ENCODE data around the gene TXNDC11. TPM values are rescaled to one million over a fixed set of nuclear protein-coding genes. Genes with fewer than 3 reads are reported as not detected.

The TXNDC11 gene
- total RNA-seq, 1 donor from 2014 or later: 8.6 TPM

- FAIRE-seq (no peak), DNase-seq (ENCODE audit: low spot score in 2 of 2) (no peak)
These were observed 50.0 kb downstream of the TXNDC11 start for GRCh38 chr16:11692651-11693050.

- FAIRE-seq: no peak
- DNase-seq (ENCODE audit: low spot score in 2 of 2): no peak
These were observed 50.5 kb downstream of the TXNDC11 start for GRCh38 chr16:11692171-11692570.

GRCh38 chr16:11691771-11692170 lies 50.9 kb downstream of the TXNDC11 start:
- DNase-seq (ENCODE audit: low spot score in 2 of 2) (no peak), FAIRE-seq (no peak)

- FAIRE-seq (no peak), DNase-seq (ENCODE audit: low spot score in 2 of 2) (no peak)
These were observed 51.4 kb downstream of the TXNDC11 start for GRCh38 chr16:11691235-11691634.

GRCh38 chr16:11689031-11689840 lies 53.4 kb downstream of the TXNDC11 start:
- DNase-seq (ENCODE audit: low spot score in 2 of 2): no peak
- FAIRE-seq: no peak

- FAIRE-seq (no peak), DNase-seq (ENCODE audit: low spot score in 2 of 2) (no peak)
These were observed 54.2 kb downstream of the TXNDC11 start for GRCh38 chr16:11688520-11688886.

GRCh38 chr16:11687601-11688519 lies 54.8 kb downstream of the TXNDC11 start:
- FAIRE-seq: no peak
- no peak for DNase-seq (ENCODE audit: low spot score in 2 of 2)

- no peak for FAIRE-seq
- DNase-seq (ENCODE audit: low spot score in 2 of 2): no peak
These were observed 55.8 kb downstream of the TXNDC11 start for GRCh38 chr16:11686713-11687380.

GRCh38 chr16:11685844-11686618 lies 56.6 kb downstream of the TXNDC11 start:
- no peak for FAIRE-seq

GRCh38 chr16:11684231-11685025 lies 58.2 kb downstream of the TXNDC11 start:
- FAIRE-seq (no peak), DNase-seq (ENCODE audit: low spot score in 2 of 2) (no peak)

More at GRCh38 chr16:11685844-11686618, 56.6 kb downstream of the TXNDC11 start:
- no peak for DNase-seq (ENCODE audit: low spot score in 2 of 2)

- no peak for FAIRE-seq
These were observed 59.5 kb downstream of the TXNDC11 start for GRCh38 chr16:11683145-11683544.

GRCh38 chr16:11682655-11683096 lies 60.0 kb downstream of the TXNDC11 start:
- no peak for FAIRE-seq

More at GRCh38 chr16:11683145-11683544, 59.5 kb downstream of the TXNDC11 start:
- no peak for DNase-seq (ENCODE audit: low spot score in 2 of 2)

GRCh38 chr16:11681976-11682654 lies 60.5 kb downstream of the TXNDC11 start:
- FAIRE-seq (no peak), DNase-seq (ENCODE audit: low spot score in 2 of 2) (no peak)

More at GRCh38 chr16:11682655-11683096, 60.0 kb downstream of the TXNDC11 start:
- DNase-seq (ENCODE audit: low spot score in 2 of 2): no peak

- FAIRE-seq (no peak), DNase-seq (ENCODE audit: low spot score in 2 of 2) (no peak)
These were observed 61.1 kb downstream of the TXNDC11 start for GRCh38 chr16:11681556-11681955.

- no peak for FAIRE-seq
- no peak for DNase-seq (ENCODE audit: low spot score in 2 of 2)
These were observed 62.4 kb downstream of the TXNDC11 start for GRCh38 chr16:11679941-11680911.

GRCh38 chr16:11679250-11679649 lies 63.4 kb downstream of the TXNDC11 start:
- no peak for FAIRE-seq

More at GRCh38 chr16:11679250-11679649, 63.4 kb downstream of the TXNDC11 start:
- DNase-seq (ENCODE audit: low spot score in 2 of 2): no peak

Data from frontal cortex (tissue), 4 donors.